HCT116 (cell line): Measurements from ENCODE around the gene STARD3. TPM values are rescaled to one million over a fixed set of nuclear protein-coding genes. Genes with fewer than 3 reads are reported as not detected.
A peak's percentile ranks its signal among the peaks of the same experiment; 100 is the strongest.

Experiments used
- ATAC-seq: fragments of 200-7000 bp; cut with Tn5 transposase; 2 replicates; pipeline ENCODE4 v1.9.1; 2020; ENCODE audit warnings: mild to moderate bottlenecking, moderate library complexity
- BruUV-seq: library from RNA; stranded (reverse); fragments of 400-500 nt; replicated peaks from 2 replicates; lab custom pipeline; 2021; lab: Mats Ljungman, UMichigan
- CTCF ChIA-PET: fragments of 300-600 bp; sonication (Branson Sonifier 250); formaldehyde crosslinking; loops from one replicate; lab custom pipeline; 2021; ENCODE audit warnings: antibody characterized with exemption; lab: Charles Lee
- POLR2A ChIA-PET: fragments of 300-600, 350-600 bp; sonication (Branson Sonifier 250); formaldehyde crosslinking; loops from one replicate; lab custom pipeline; 2021; ENCODE audit warnings: antibody characterized with exemption; lab: Charles Lee
- RAD21 ChIA-PET, 2 experiments: fragments of 300-600 bp; sonication (Branson Sonifier 250); formaldehyde crosslinking; loops; one replicate each; lab custom pipeline; 2023; ENCODE audit warnings: low total read pairs in 2 of 2; ENCODE audit not compliant: uncharacterized antibody in 2 of 2, unreplicated experiment in 2 of 2, low non-redundant PET in 1 of 2; lab: Charles Lee
- DNase-seq: peaks from one replicate; pipeline ENCODE4 v3.0.0-alpha.2; 2010; ENCODE audit warnings: low read depth, low spot score
- H2AFZ ChIP-seq: fragments of 200-600 bp; shearing (Covaris generic), sonication (generic); 2 replicates; pipeline ENCODE4 v1.6.1; 2017; ENCODE audit warnings: low read depth, mixed run types, mixed read lengths, antibody characterized with exemption, low read length; ENCODE audit not compliant: poor library complexity, severe bottlenecking
- H3K27ac ChIP-seq: 2 replicates; pipeline ENCODE4 v1.5.1; 2012; ENCODE audit warnings: low read depth, low read length
- H3K27me3 ChIP-seq: fragments of 200-600 bp; sonication (generic); 2 replicates; pipeline ENCODE4 v1.6.1; 2016; ENCODE audit warnings: mixed run types, low read length, mixed read lengths; ENCODE audit not compliant: insufficient read depth
- H3K36me3 ChIP-seq, 2 experiments: fragments of 200-500 bp in 1 of 2; fragments of 200-600 bp in 1 of 2; sonication (Bioruptor generic) in 1 of 2; sonication (generic) in 1 of 2; 2 replicates each; pipeline versions ENCODE4 v1.5.1 to v1.6.1; 2014 to 2016; ENCODE audit warnings: low read length in 2 of 2, inconsistent platforms in 1 of 2, mixed read lengths in 1 of 2, mixed run types in 1 of 2; ENCODE audit not compliant: insufficient read depth in 2 of 2, control insufficient read depth in 1 of 2
- H3K4me1 ChIP-seq, 2 experiments: fragments of 200-600 bp in 1 of 2; sonication (generic) in 1 of 2; 2 replicates each; pipeline versions ENCODE4 v1.5.1 to v1.6.1; 2012 to 2017; ENCODE audit warnings: low read length in 2 of 2, inconsistent platforms in 1 of 2, mild to moderate bottlenecking in 1 of 2, mixed read lengths in 1 of 2, mixed run types in 1 of 2, moderate library complexity in 1 of 2; ENCODE audit not compliant: insufficient read depth in 2 of 2, control insufficient read depth in 1 of 2
- H3K4me2 ChIP-seq: fragments of 200-600 bp; sonication (generic); 2 replicates; pipeline ENCODE4 v1.6.1; 2017; ENCODE audit warnings: mixed run types, low read length, mixed read lengths
- H3K4me3 ChIP-seq, 2 experiments: fragments of 200-600 bp in 1 of 2; sonication (generic) in 1 of 2; replicated peaks in 1 of 2; 2 replicates each; pipeline ENCODE4 v1.5.1; 2011 to 2016; ENCODE audit warnings: low read length in 2 of 2, control low read depth in 1 of 2, low read depth in 1 of 2, mild to moderate bottlenecking in 1 of 2, mixed read lengths in 1 of 2, mixed run types in 1 of 2
- H3K79me2 ChIP-seq: fragments of 200-600 bp; sonication (generic); 2 replicates; pipeline ENCODE4 v1.6.1; 2017; ENCODE audit warnings: mild to moderate bottlenecking, mixed run types, low read length, moderate library complexity, mixed read lengths; ENCODE audit not compliant: insufficient read depth
- H3K9ac ChIP-seq: fragments of 200-600 bp; sonication (generic); 2 replicates; pipeline ENCODE4 v1.6.1; 2016; ENCODE audit warnings: low read length, mixed read lengths
- H3K9me2 ChIP-seq: fragments of 200-600 bp; sonication (generic), shearing (Covaris generic); 2 replicates; pipeline ENCODE4 v1.6.1; 2017; ENCODE audit warnings: mixed run types, mild to moderate bottlenecking, moderate library complexity; ENCODE audit not compliant: insufficient read depth
- H3K9me3 ChIP-seq, 2 experiments: fragments of 200-500 bp in 1 of 2; fragments of 200-600 bp in 1 of 2; sonication (Bioruptor generic) in 1 of 2; sonication (generic) in 1 of 2; 2 replicates each; pipeline ENCODE4 v1.6.1; 2014 to 2017; ENCODE audit warnings: low read length in 2 of 2, mixed read lengths in 2 of 2, inconsistent platforms in 1 of 2, low read depth in 1 of 2, mild to moderate bottlenecking in 1 of 2, mixed run types in 1 of 2, moderate library complexity in 1 of 2; ENCODE audit not compliant: control insufficient read depth in 1 of 2, insufficient read depth in 1 of 2
- H4K20me1 ChIP-seq: fragments of 200-600 bp; sonication (generic), shearing (Covaris generic); 2 replicates; pipeline ENCODE4 v1.6.1; 2017; ENCODE audit warnings: mixed run types, mild to moderate bottlenecking, moderate library complexity; ENCODE audit not compliant: insufficient read depth
- CBX3 ChIP-seq: IDR thresholded peaks from 2 replicates; pipeline ENCODE4 v1.6.1; 2012; ENCODE audit warnings: low read depth
- ELF1 ChIP-seq: IDR thresholded peaks from 2 replicates; pipeline ENCODE4 v1.6.1; 2012; ENCODE audit warnings: low read depth, borderline replicate concordance
- EZH2 ChIP-seq: fragments of 200-600 bp; sonication (generic); IDR thresholded peaks from 2 replicates; pipeline ENCODE4 v1.6.1; 2017; ENCODE audit warnings: antibody characterized with exemption, mixed run types
- EZH2phosphoT487 ChIP-seq: fragments of 200-600 bp; IDR thresholded peaks from 2 replicates; pipeline ENCODE4 v1.6.1; 2018; ENCODE audit warnings: antibody characterized with exemption, borderline replicate concordance
- FOSL1 ChIP-seq: IDR thresholded peaks from 2 replicates; pipeline ENCODE4 v1.6.1; 2012; ENCODE audit warnings: low read depth
- JUND ChIP-seq: IDR thresholded peaks from 2 replicates; pipeline ENCODE4 v1.6.1; 2012
- POLR2A ChIP-seq: IDR thresholded peaks from 2 replicates; pipeline ENCODE4 v1.7.0; 2011; ENCODE audit warnings: borderline replicate concordance; ENCODE audit not compliant: insufficient read depth, insufficient read length; ENCODE audit errors: extremely low read depth
- RAD21 ChIP-seq: IDR thresholded peaks from 2 replicates; pipeline ENCODE4 v1.6.1; 2012; ENCODE audit warnings: low read depth, mild to moderate bottlenecking
- SIN3A ChIP-seq: IDR thresholded peaks from 2 replicates; pipeline ENCODE4 v1.6.1; 2012; ENCODE audit warnings: low read depth
- TCF7L2 ChIP-seq: IDR thresholded peaks from 2 replicates; pipeline ENCODE4 v1.7.0; 2011; ENCODE audit warnings: borderline replicate concordance, inconsistent platforms; ENCODE audit not compliant: insufficient read depth, insufficient read length; ENCODE audit errors: extremely low read depth
- YY1 ChIP-seq: IDR thresholded peaks from 2 replicates; pipeline ENCODE4 v1.6.1; 2011; ENCODE audit warnings: low read length, low read depth, moderate library complexity, mild to moderate bottlenecking; ENCODE audit not compliant: insufficient replicate concordance; ENCODE audit errors: extremely low read depth
- intact Hi-C: fragments of 100-400 bp; cut with micrococcal nuclease; formaldehyde crosslinking; loops from 2 replicates; pipeline ENCODE4 v1.10.0; 2022
- total RNA-seq: library from RNA; stranded (reverse); gene quantifications from one replicate; pipeline ENCODE4 v1.2.1, GENCODE V29; 2021; ENCODE audit not compliant: unreplicated experiment
- TF ChIP-seq, protein P1 (sequence below): IDR thresholded peaks from 2 replicates; pipeline ENCODE4 v1.6.1; 2012
- TF ChIP-seq, protein P2 (sequence below), 3 experiments: fragments of 200-600 bp in 1 of 3; sonication (generic) in 1 of 3; IDR thresholded peaks in 2 of 3; conservative IDR thresholded peaks in 1 of 3; 2 replicates each; pipeline ENCODE4 v1.5.1; 2012 to 2017; ENCODE audit warnings: low read depth in 2 of 3, low read length in 2 of 3, antibody characterized with exemption in 1 of 3, borderline replicate concordance in 1 of 3, control low read depth in 1 of 3, mild to moderate bottlenecking in 1 of 3, mixed read lengths in 1 of 3, mixed run types in 1 of 3, moderate library complexity in 1 of 3; ENCODE audit not compliant: insufficient read depth in 1 of 3
- TF ChIP-seq, protein P3 (sequence below): IDR thresholded peaks from 2 replicates; pipeline ENCODE4 v1.6.1; 2012; ENCODE audit warnings: low read depth
- TF ChIP-seq, protein P4 (sequence below): IDR thresholded peaks from 2 replicates; pipeline ENCODE4 v1.6.1; 2012
- TF ChIP-seq, protein P5 (sequence below): IDR thresholded peaks from 2 replicates; pipeline ENCODE4 v1.6.1; 2011; ENCODE audit warnings: mild to moderate bottlenecking, low read length, moderate library complexity; ENCODE audit not compliant: insufficient replicate concordance; ENCODE audit errors: extremely low read depth

STARD3 gene
- total RNA-seq, 1 experiment from 2014 or later: 73.9 TPM

DNA sequence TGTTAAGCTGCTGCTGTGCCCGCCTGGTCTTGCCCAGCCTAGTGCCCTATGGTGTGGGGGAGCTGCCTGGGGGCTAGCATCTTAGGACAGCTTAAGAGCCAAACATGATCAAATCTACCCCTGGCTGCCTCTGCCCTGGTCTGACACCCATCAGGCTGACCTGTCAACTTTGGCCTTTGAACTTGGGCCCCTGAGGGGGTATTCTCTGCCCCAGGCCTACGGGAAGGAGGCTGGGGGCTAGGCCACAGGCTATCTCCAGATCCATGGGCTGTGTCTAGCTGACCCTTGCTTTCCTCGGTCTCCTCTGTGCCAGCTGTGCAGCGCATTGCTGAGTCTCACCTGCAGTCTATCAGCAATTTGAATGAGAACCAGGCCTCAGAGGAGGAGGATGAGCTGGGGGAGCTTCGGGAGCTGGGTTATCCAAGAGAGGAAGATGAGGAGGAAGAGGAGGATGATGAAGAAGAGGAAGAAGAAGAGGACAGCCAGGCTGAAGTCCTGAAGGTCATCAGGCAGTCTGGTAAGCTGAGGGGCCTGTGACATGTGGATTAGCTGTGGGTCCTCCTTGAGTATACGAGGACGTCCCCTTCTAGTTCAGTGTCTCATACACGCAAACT lies 3.3 kb upstream of the STARD3 start:
- DNase-seq (no peak), ATAC-seq (no peak)
- intact Hi-C loops: loop anchor here (2.0 kb wide), 1 partner anchor 41 kb away; no protein-coding TSS in a partner anchor
- no TSS peak for BruUV-seq
- no peaks in the 10 kb centered on the region for H4K20me1 ChIP-seq
- H3K36me3 ChIP-seq: no peaks in the 10 kb centered on the region
- CTCF ChIA-PET: interaction anchor here (1.4 to 8.3 kb wide), 5 partner anchors 11 to 86 kb away, joined by 4 to 157 read pairs (median 8); no protein-coding TSS in a partner anchor
- H3K27me3 ChIP-seq: no peaks in the 10 kb centered on the region
- H3K27ac ChIP-seq: peak overlapping the region; percentile 51; the same call in 1 of the 2 replicates
- H3K9me2 ChIP-seq: no peaks in the 10 kb centered on the region
- TF ChIP-seq SIN3A (no peak), POLR2A (no peak), ELF1 (no peak), EZH2phosphoT487 (no peak), CBX3 (no peak), TCF7L2 (no peak), FOSL1 (no peak), JUND (no peak), EZH2 (no peak), RAD21 (no peak), YY1 (no peak)
- TF ChIP-seq, protein P1, sequence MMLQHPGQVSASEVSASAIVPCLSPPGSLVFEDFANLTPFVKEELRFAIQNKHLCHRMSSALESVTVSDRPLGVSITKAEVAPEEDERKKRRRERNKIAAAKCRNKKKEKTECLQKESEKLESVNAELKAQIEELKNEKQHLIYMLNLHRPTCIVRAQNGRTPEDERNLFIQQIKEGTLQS: no peak
- TF ChIP-seq, protein P2, sequence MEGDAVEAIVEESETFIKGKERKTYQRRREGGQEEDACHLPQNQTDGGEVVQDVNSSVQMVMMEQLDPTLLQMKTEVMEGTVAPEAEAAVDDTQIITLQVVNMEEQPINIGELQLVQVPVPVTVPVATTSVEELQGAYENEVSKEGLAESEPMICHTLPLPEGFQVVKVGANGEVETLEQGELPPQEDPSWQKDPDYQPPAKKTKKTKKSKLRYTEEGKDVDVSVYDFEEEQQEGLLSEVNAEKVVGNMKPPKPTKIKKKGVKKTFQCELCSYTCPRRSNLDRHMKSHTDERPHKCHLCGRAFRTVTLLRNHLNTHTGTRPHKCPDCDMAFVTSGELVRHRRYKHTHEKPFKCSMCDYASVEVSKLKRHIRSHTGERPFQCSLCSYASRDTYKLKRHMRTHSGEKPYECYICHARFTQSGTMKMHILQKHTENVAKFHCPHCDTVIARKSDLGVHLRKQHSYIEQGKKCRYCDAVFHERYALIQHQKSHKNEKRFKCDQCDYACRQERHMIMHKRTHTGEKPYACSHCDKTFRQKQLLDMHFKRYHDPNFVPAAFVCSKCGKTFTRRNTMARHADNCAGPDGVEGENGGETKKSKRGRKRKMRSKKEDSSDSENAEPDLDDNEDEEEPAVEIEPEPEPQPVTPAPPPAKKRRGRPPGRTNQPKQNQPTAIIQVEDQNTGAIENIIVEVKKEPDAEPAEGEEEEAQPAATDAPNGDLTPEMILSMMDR (IDR thresholded peaks at IDR 0.05 in 2 of 3, conservative IDR thresholded peaks at IDR 0.05 in 1 of 3; ENCODE audit: borderline replicate concordance in 1 of 3, insufficient read depth in 1 of 3, low read depth in 2 of 3, low read length in 2 of 3): no peak
- TF ChIP-seq, protein P3, sequence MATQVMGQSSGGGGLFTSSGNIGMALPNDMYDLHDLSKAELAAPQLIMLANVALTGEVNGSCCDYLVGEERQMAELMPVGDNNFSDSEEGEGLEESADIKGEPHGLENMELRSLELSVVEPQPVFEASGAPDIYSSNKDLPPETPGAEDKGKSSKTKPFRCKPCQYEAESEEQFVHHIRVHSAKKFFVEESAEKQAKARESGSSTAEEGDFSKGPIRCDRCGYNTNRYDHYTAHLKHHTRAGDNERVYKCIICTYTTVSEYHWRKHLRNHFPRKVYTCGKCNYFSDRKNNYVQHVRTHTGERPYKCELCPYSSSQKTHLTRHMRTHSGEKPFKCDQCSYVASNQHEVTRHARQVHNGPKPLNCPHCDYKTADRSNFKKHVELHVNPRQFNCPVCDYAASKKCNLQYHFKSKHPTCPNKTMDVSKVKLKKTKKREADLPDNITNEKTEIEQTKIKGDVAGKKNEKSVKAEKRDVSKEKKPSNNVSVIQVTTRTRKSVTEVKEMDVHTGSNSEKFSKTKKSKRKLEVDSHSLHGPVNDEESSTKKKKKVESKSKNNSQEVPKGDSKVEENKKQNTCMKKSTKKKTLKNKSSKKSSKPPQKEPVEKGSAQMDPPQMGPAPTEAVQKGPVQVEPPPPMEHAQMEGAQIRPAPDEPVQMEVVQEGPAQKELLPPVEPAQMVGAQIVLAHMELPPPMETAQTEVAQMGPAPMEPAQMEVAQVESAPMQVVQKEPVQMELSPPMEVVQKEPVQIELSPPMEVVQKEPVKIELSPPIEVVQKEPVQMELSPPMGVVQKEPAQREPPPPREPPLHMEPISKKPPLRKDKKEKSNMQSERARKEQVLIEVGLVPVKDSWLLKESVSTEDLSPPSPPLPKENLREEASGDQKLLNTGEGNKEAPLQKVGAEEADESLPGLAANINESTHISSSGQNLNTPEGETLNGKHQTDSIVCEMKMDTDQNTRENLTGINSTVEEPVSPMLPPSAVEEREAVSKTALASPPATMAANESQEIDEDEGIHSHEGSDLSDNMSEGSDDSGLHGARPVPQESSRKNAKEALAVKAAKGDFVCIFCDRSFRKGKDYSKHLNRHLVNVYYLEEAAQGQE: no peak
- TF ChIP-seq, protein P4, sequence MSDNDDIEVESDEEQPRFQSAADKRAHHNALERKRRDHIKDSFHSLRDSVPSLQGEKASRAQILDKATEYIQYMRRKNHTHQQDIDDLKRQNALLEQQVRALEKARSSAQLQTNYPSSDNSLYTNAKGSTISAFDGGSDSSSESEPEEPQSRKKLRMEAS: no peak
- TF ChIP-seq, protein P5, sequence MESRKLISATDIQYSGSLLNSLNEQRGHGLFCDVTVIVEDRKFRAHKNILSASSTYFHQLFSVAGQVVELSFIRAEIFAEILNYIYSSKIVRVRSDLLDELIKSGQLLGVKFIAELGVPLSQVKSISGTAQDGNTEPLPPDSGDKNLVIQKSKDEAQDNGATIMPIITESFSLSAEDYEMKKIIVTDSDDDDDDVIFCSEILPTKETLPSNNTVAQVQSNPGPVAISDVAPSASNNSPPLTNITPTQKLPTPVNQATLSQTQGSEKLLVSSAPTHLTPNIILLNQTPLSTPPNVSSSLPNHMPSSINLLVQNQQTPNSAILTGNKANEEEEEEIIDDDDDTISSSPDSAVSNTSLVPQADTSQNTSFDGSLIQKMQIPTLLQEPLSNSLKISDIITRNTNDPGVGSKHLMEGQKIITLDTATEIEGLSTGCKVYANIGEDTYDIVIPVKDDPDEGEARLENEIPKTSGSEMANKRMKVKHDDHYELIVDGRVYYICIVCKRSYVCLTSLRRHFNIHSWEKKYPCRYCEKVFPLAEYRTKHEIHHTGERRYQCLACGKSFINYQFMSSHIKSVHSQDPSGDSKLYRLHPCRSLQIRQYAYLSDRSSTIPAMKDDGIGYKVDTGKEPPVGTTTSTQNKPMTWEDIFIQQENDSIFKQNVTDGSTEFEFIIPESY: no peak
- peaks cover 15% of the 10 kb centered on the region for H3K79me2 ChIP-seq
- no peak overlapping the region for H3K4me3 ChIP-seq
- peaks cover 60 to 83% of the 10 kb centered on the region in 2 experiments for H3K4me1 ChIP-seq
- no peak overlapping the region for H3K9ac ChIP-seq
- H3K4me2 ChIP-seq: peak overlapping the region; percentile 67; the same call in 1 of the 2 replicates
- no peak overlapping the region for H2AFZ ChIP-seq
- H3K9me3 ChIP-seq: no peaks in the 10 kb centered on the region
- POLR2A ChIA-PET: no interaction called here
- RAD21 ChIA-PET: interaction anchor here (1.7 to 2.2 kb wide), 3 partner anchors 10 to 12 kb away, joined by 5 to 12 read pairs (median 7); no protein-coding TSS in a partner anchor
